Activated T-cell treated with anti-CD3 and anti-CD28 coated beads for 4 hours (primary cell): Measurements from ENCODE around the gene RTL10.
"Not testable (repeated sequence)": the region's sequence is repeated elsewhere in the genome, so short reads cannot be mapped to it uniquely, and the experiment has no call there.

Source experiments
- DNase-seq: peaks from one replicate; pipeline ENCODE4 v3.0.0-alpha.2; 2020

Gene RTL10

DNA sequence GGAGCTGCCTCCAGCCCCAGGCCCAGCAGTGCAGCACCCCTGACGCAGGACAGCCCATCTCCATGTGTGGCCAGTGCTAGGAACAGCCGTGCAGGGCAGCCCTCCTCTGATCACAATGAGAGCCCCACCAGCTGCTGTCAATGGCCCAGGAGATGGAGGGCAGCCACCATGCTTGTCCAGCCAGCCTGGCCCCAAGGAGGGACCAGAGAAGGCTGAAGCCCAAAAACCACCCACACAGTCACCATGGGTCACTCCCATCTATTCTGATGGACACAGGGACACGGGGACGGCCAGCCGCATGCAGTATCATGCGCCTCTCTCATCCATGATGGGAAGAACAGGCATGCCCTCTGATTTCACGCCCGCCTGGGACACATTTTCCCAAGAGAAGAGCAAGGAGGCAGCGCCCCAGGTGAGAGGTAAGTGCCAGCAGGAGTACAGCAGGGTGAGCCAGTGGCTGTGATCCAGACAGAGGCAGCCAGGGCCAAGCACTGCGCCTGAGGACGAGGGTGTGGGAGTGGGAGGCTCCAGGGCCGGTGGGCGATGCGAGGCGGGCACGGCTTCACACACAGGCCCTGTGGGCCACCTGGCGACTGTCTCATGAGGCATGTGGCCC, 33.6 kb upstream of the RTL10 start:
- DNase-seq, result no peak

- DNase-seq, result no peak
These were observed 32.7 kb upstream of the RTL10 start for GRCh38 chr22:19887256-19887985.

DNA sequence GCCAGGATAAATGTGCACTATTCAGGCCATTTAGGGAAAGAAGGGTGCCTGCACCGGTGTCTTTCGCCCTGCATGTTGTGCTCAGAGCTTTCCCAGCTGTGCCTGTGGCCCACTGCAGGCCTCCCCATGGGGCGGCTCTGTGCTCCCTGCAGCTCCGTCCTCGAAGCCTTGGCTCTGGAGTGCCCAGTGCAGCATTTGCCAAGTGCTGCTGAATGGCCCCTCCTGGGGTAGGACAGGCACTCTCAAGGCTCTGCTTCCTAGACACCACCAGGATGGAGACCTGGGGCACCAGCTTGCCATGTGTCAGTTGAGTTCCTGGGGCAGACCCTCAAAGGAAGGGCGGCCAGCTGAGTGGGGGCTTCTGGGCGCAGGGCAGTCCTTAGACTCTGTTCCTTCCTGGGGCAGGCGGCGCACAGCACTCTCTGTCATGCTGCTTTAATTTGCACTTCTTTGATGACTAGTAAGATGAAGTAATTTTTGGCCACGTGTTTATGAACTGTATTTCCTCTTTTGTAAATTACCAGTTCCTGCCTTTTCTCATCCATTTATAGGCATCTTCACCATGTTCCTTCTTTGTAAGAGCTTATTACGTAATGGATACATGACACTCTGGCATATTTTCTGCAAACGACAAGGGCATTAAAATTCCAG, 32.1 kb upstream of the RTL10 start:
- DNase-seq, result no peak

GRCh38 chr22:19885841-19886592, 31.3 kb upstream of the RTL10 start:
- DNase-seq, result no peak

- DNase-seq, result no peak
These were observed 30.5 kb upstream of the RTL10 start for GRCh38 chr22:19884954-19885751.

DNA sequence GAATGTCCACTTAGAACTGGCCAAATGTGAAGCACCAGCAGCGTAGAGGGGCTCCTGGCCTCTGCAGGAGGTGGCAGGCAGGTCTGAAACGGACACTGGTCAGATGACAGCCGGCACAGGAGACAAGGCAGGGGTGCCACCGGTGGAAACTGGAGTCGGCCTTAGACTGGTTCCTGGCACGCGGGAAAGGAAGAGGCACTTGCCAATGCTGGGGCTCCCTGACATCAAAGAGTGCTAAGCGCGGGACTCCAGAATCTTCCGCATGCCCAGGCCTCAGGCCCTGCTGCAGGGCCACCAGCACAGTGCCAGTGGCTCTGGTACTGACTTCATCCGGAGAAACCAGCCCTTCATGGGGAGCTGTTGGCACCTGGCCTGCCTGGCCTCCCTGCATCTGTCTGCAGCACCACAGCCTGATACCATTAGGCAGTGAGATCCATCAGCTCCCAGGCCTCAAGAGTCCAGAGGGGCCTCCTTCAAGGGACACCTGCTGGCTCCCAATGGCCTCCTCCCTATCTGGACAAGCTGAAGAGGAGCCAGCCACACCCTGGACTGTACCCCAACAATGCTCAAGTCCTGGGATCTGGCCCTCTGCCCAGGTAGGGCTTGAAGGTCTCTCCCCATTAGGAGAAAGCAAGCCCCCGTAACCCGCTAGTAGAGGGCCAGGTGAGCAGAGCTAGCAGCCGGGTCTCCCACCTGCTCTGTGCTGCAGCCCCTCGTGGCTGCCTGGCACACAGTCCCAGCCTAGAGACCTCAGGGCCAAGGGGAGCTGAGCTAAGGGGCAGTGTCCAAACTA, 29.7 kb upstream of the RTL10 start:
- no peak for DNase-seq

DNA sequence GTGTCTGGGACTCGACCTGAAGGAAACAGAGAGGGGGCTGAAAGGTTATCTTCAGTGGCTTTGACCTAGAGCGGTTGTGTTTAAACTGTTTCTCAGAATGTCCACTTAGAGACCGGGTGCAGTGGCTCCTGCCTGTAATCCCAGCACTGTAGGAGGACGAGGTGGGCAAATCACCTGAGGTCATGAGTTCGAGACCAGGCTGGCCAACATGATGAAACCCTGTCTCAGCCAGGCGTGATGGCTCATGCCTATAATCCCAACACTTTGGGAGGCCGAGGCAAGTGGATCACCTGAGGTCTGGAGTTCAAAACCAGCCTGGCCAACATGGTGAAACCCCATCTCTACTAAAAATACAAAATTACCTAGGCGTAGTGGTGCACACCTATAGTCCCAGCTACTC, 28.8 kb upstream of the RTL10 start:
- not testable (repeated sequence) for DNase-seq

DNA sequence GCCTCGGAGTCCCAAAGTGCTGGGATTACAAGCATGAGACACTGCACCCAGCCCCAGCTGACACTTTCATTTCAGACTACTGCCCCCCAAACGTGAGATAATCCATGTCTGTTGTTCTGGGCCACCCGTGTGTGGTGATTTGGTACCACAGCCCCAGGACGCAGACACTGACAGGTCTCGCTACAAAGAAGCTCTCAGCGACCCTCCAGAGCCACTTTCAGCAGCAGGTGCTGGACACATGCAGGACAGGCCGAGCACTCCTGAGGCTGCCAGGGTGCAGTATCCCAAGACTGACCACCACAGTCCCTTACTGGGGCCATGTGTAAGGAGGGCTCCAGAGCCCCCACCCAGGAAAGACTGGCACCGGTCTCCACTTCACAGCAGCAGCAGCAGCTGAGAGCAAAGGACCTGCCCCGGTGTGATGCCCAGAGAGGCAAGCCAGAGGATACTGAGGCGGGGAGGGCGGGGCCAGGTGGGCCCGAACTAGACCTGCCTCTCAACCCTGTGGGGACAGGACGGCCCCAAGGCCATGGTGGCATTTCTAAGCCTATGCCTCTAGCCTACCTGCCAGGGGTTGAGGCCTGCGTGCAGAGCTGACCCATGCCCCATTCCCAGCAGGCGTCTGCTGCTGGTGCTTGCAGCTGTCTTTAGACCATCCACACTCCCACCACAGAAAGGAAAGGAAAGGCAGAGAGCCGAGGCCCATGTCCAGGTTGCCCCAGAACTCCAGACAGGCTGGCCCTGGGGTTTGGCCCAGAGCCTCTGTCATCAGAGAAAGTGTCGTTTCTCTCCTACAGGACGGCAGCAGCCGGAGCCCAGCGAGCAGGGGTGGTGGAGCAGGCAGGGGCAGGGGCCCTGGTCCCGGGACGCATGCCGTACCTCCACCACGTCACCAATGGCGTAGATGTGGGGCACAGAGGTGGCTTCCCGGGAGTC, 28.0 kb upstream of the RTL10 start:
- no peak for DNase-seq

- no peak for DNase-seq
These were observed 26.3 kb upstream of the RTL10 start for GRCh38 chr22:19880786-19881569.

DNA sequence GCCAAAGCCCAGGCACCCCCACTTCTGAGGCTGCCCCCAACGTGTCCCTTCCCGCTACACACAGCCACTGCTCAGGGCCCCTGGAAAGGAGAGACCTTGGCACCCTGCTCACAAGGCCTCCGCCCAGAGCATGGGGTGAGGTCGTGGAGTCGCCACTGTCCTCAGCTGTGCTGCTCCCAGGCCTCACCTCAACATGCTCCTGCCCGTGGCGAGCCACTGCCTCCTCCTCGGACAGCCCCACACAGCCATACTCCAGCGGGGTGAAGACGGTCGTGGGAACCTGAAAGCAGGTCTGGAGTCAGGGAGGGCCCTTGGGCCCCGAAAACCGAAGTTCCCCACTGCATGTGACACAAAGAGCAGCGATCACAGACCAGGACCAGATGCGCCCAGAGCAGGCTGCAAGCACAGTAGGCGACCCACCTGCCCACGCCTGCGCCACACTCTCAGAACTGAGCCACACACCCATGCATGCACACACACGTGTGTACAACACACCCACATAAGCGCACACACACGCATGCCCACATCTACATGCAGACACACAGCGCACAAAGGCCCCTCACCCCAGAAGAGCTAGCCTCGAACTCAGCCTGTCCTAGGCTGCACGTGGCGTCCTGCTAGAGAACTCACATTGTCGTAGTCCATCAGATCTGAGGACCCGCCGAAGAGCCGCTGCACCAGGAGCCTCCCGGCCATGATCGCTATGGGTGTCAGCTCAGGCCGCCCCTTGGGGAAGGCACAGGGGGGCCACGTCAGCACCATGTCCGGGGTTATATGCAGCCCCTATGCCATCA, 25.5 kb upstream of the RTL10 start:
- DNase-seq, result no peak

DNA sequence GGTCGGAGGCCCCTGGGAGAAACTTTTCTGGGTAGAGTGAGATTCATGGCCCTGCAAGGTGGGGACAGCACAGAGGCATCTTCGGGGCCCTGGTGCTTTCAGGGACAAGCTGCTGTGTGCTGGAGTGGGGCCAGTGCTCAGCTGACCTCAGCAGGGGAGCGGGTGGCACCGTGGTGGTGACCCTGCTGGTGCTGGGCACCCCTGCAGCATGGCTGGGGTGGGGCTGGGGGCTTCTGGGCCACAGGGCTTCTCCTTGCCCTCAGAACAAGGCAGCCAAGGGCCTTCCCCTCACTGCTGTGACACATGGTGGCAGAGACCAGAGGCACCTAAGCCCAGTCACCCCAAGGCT, 24.9 kb upstream of the RTL10 start:
- no peak for DNase-seq

GRCh38 chr22:19879246-19879570, 24.5 kb upstream of the RTL10 start:
- no peak for DNase-seq

- no peak for DNase-seq
These were observed 24.0 kb upstream of the RTL10 start for GRCh38 chr22:19878461-19879245.

- DNase-seq, result no peak
These were observed 23.1 kb upstream of the RTL10 start for GRCh38 chr22:19877626-19878339.

DNA sequence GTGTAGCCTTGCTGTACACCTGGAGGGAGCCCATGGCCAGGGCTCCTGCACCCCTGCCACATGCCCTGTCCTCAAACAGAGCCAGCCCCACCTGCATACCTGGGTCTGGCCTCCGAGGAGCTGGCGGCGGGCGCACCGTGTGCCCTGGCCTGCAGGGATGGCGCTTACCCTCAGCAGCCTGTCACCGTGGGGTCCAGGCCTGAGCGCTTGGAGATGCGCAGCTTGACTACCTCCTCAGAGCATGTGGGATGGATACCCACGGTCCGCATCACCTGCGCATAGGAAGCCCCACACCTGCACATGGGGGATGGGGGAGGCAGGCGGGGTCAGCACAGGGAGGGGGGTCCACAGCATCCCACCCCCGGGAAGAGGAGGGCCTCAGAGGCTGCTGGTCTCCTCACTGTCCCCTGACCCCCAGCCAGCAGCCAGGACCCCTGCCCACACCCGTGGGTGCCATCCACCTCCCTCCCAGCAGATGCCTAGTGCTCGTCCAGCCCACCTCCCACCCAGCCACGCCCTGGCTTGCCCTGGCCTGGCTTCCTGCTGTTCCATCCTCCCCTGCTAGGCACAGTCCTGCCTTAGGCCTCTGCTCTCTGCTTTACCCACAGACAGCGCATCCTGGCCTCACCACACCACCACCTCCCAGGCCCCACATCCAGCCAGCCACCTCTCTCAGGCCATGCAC, 22.4 kb upstream of the RTL10 start:
- no peak for DNase-seq

DNA sequence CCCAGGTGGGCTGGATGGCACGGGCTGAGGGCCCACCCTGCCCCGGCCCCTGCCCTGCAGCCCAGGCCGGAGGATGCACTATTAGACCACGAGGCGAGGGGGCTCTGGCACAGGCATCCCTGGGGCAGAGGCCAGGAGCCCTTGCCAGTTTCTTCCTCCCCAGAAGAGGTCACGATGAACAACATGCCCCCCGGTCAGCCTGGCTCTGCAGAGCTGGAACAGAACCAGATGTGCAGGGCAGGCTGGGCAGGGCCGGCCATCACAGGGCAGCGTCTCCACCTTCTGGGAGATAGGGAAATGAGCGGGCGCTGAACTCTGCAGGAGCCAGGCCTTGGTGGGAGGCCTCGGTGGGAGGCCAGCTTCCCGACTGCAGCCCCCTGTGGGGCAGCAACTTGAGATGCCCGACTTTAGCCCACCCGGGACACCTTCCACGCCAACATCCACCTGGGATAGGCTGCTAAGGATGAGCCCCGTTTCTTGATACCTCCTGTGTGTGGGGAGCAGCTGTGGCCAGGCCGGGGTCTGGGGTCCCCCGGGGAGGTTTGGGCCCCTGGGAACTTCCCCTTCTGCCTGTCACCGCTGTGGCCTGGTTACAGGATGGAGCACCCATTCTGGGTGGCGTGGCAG, 21.8 kb upstream of the RTL10 start:
- DNase-seq, result no peak
